GM19239 (cell line): ENCODE measurements around the gene VPS18.

ENCODE experiments used
- DNase-seq: peaks from one replicate; pipeline ENCODE4 v3.0.0; 2011; ENCODE audit warnings: low spot score; ENCODE audit not compliant: insufficient read length
- FAIRE-seq: peaks from 2 replicates; lab custom pipeline; 2011; peaks lifted over from hg19 to GRCh38; lab: Jason Lieb, UNC

The VPS18 gene

GRCh38 chr15:40915116-40915661, 20.9 kb downstream of the VPS18 start:
- FAIRE-seq (no peak), DNase-seq (no peak)

GRCh38 chr15:40915679-40916078, 21.4 kb downstream of the VPS18 start:
- DNase-seq (no peak), FAIRE-seq (no peak)

DNA sequence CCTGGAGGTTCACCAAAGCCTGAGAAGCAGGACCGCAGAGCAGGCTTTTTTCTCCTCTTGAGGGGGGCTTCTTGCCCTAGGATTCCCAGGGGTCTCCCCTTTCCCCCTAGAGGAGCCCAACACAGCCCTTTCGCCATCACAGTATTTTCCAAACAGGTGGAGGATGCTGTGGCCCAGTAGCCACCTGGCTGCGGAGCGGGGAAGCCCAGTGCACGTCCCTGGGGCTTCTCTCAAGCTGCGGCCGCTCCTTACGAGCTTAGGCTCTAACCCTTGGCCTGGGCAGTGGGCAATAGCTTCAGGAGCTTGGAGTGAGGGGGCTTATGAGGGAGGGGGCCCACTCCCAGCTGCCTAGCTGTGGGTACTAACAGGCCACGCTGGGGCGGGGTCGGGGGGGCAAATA, 23.3 kb downstream of the VPS18 start:
- no peak for FAIRE-seq
- DNase-seq: no peak

DNA sequence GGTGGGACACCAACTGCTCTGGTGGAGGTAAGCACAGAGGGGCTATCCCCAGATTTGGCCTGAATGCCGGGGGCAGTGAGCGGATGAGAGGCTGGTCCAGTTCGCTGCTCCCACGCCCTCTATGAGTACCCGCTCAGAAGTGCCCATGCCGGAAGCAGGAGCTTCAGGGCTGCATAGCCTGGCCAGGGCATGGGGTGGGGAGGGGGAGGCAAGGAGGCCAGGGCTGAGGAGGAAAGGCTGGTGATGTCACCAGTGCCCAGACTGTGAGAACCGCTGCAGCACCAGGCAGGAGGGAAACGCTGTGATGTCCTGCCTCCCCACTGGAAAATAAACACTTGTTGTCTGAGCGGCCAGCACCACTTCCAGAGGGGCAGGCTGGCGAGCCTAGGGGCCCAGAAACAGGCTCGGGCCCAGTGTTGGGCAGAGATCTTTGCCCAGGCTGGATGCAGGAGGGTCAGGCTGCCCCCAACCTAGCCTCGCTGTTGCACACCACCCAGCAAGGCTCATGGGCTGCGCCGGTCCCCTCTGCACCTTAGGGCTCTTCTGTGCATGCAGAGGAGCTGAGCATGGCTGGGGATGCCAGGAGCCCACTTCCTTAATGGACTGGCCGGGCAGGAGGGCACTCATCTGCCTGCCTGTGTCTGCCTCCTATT, 24.0 kb downstream of the VPS18 start:
- DNase-seq (no peak), FAIRE-seq (no peak)

DNA sequence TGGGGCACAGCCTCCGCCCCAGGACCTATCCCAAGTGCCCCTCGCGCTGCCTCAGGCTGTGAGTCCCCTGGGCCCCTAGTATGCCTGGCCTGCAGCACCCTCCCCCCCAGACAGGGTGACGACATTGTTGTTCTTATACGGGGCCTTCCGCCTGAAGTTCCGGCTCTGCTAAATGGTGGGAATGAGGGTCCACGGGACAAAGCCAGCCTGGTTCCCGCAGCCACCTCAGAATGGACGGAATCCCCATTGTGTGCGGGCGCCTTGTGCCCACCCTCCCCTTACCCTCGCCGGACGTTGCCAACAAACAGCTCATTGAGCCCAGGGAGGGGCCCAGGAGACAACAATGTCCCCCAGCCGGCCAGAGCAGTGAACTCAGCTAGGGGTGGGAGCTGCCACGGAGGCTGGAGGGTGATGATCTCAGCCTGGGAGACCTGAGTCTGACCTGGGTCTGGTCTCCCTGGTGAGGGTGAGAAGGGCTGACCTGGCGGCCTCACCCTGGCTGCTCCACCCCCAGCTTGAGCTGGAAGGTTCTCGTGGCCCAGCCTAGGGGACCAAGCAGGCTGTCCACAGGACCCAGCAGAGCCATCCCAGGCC, 24.6 kb downstream of the VPS18 start:
- FAIRE-seq (no peak), DNase-seq (no peak)

GRCh38 chr15:40921949-40922607, 27.8 kb downstream of the VPS18 start:
- FAIRE-seq: no peak
- no peak for DNase-seq

DNA sequence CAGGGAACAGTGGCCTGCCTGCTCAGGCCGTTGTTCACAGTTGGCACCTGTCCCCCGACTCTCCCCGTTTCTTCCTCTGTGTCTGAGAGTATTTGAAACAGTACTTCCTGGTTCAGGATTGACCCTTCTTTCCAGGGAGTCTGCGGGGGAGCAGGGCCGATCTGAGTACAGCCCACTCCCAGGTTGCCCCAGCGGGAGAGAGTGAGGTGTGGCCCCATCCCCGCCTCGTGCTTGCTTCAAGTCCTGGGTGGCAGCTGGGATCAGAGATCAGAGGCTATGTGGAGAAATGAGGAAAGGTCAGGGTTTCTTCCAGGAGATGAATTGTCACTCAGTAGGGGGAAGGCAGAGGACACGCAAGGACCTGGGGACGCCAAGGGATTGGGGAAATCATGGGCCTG, 28.4 kb downstream of the VPS18 start:
- no peak for FAIRE-seq

GRCh38 chr15:40923551-40923950, 29.3 kb downstream of the VPS18 start:
- DNase-seq (no peak), FAIRE-seq (no peak)

More for the DNA sequence above, 28.4 kb downstream of the VPS18 start:
- DNase-seq: no peak

GRCh38 chr15:40925495-40925862, 31.2 kb downstream of the VPS18 start:
- DNase-seq (no peak), FAIRE-seq (no peak)

GRCh38 chr15:40925863-40926658, 31.8 kb downstream of the VPS18 start:
- DNase-seq (no peak), FAIRE-seq (no peak)

DNA sequence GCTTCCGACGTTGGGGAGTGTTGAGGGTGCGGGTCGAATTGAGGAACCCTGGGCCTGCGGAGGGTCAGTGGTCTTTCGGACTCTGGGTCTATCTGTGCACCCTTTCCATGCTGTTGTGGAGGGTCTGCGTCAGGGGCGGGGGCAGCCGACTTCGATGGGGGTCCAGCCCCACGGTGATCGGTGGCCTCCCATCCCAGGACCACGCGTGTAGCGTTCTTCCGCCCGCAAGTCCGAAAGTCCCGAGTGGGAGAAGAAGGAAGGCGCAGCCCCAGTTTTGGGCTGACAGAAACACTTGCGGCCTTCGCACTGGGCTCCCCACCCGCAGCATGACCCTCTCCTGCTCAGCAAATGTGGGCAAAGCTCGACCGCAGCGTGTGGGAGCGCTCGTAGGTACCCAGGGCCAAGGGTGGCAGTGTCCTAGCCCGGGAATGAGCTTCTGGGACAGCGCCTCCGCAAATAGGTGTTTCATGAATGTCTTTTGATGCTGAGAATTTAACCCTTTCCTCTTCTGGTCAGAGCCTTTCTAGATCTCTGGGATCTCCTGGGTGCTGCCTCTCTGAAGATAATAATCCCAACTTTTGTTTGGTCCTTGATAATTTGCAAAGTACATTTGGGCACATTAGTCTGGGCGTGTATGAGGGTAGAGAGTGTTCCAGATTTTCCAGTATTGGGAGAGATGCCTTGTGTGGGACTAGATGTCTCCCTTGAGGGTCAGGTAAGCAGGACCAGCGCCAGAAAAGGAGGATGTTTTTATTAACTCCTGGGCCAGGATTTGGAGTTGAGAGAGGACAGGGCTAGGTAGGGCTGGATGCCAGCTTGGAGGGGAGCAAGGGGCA, 32.6 kb downstream of the VPS18 start:
- DNase-seq (no peak), FAIRE-seq (no peak)

DNA sequence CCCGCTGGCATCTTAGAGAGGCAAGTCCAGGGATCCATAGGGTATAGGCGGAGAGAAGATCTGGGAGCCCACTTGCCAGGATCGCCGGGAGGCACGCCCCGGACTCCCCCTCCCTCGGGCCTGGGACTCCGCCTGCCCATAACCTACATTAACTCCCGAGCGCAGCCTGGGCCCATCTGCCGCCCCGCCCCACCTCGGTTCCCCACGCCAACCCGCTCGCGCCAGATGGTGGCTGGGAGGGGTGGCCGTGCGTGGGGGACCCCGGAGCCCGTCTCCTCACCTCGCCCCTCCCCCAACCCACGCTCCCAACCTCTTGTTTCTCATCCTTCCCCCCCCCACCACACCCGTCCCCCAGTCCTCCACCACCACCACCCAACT, 33.2 kb downstream of the VPS18 start:
- no peak for DNase-seq

DNA sequence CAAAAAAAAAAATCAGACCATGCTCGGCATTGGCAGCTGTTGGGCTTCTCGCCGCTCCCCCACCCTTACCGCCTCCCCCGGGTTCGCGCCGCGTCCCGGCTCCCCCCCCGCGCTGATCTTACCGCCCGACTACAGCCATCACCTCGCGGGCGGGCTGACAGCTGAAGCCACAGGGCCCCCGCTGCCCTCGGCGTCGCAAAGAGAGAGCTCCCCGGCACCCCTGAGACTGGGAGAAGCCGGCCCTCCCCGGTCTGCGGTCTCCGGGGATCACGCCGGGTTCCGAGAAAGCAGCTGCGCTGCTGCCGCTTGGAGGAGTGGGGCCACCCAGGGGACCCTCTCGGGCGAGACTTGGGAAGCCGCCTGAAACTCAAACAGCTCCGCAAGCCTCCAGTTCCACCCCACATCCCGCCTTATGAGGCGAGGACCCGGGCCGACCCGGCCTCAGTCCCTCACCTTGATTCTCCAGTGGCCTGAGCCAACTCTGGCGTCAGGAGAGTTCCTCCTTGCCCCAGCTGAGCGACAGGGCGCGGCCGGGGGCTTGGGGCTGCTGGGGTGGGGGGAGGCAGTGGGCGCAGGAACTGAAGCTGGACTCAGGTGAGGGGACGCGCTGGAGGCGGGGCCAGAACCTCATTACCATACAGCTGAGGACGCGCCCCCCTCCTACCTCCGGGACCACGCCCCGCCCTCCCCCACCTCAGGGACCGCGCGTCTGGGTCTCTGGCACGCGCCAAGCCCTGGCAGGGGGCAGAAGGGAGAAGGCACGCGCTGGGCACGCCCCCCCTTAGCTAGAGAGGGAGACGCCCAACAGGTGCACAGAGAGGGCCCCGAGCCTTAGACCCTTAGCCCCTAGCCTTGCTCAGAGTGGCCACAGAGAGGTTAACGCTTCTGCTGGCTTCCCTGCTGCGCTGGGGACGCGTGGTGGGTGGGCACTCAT, 33.9 kb downstream of the VPS18 start:
- FAIRE-seq: no peak

More for the DNA sequence above, 33.2 kb downstream of the VPS18 start:
- FAIRE-seq: no peak

DNA sequence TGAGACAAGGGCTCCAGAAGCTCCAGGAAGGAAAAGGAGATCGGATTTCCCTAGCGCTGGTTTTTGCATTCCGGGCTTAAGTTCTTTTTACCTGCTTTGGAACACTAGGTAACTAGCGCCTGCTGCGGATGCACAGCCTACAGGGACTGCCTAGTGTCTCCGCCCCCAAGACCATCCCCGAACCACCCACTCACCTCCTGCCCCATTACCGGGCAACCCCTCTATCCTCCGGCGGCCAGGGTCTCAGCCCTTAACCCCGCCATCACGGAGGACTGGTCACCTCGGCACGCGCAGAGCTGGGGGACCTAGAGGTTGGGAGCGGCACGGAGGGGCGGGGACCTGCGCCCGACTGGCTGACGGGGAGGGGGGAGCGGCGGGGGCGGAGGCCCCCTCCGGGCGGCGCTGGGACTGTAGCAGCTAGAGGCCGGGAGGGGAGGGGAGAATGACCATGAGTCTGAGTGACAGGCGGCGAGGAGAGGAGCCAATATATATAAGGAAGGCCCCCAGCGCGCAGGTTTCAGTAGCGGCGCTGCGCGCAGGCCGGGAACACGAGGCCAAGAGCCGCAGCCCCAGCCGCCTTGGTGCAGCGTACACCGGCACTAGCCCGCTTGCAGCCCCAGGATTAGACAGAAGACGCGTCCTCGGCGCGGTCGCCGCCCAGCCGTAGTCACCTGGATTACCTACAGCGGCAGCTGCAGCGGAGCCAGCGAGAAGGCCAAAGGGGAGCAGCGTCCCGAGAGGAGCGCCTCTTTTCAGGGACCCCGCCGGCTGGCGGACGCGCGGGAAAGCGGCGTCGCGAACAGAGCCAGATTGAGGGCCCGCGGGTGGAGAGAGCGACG, 34.8 kb downstream of the VPS18 start, which contains the start of gene DLL4:
DLL4 (plus strand) TSS at position 520 of the 839 bp plus-strand sequence. CDS start 329 bp downstream, outside the sequence.
- FAIRE-seq: peak; percentile 52
- no peak for DNase-seq

More for the DNA sequence above, 33.9 kb downstream of the VPS18 start:
- no peak for DNase-seq

- no peak for DNase-seq
- no peak for FAIRE-seq
Measured at GRCh38 chr15:40929660-40930429, 35.6 kb downstream of the VPS18 start.

DNA sequence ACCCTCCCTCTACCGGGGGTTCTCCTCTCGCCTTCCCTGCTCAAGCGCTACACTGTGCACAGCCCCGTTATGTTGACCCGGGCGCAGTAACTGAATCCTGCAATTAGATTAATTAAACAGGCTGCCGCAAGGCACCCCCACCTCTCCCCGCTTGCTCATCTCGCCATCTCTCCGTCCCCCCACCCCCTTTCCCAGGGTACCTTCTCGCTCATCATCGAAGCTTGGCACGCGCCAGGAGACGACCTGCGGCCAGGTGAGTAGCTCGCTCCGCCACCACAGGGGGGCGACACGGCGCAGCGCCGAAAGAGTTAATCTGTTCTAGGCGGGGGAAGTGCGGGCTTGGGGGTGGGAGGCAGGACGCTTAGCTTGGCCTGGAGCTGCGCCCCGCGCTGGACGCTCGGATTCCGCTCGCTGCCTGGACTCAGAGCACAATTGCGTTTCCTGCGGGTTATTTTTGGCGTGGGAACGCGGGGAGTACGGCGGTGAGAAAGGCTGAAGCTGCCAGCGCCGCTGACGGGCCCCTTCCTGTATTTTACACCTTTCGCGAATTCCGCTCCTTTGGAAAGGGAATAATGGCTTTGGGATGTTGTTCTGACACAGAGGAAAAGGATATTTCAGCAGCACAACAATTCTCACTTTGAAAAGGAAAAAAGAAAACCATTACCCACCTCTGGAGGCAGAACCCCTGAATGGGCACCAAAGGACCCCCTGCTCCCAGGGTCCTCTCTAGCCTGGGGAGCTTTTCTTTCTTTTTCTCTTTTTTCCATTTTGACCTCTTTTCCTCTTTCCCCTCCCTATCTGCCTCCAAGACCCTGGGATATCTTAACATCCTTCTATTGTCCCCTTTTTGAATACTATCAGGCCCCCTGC, 36.4 kb downstream of the VPS18 start:
- peak; percentile 35 for FAIRE-seq
- DNase-seq: no peak
